Transverse colon (tissue), 3 donors: ENCODE results near the gene LCMT1.

Source experiments
- POLR2A ChIP-seq: fragments of 450-650 bp; IDR thresholded peaks from one replicate; pipeline ENCODE4 v1.6.1; 2016; ENCODE audit warnings: antibody characterized with exemption, mild to moderate bottlenecking, moderate library complexity
- TF ChIP-seq, protein P1 (sequence below), 5 experiments: fragments of 200-600 bp in 3 of 5; fragments of 450-650 bp in 2 of 5; sonication (generic) in 3 of 5; IDR thresholded peaks; 1 replicate in 2 of 5; 2 replicates in 3 of 5; pipeline ENCODE4 v1.5.1; 2016 to 2017; ENCODE audit warnings: antibody characterized with exemption in 5 of 5, inconsistent platforms in 3 of 5, mild to moderate bottlenecking in 2 of 5, moderate library complexity in 1 of 5

DNA sequence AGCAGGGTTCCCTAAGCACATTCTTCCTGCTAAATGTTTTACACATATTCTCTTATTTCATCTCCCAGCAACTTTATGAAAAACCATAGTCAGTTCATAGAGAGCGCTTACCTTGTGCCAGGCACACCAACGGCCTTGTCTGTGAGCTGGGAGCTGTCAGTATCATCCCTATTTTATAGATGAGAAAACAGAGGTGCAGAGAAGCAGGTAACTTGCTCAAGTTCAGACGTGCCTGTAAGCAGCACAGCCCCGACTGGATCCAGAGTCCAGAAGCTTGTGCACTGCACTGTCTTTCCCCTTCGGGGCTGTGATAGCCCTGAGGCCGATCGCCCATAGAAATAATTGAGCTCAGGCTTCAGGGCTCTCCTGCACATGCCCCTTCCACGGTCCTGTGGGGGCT, 111.4 kb downstream of the LCMT1 start:
- TF ChIP-seq, protein P1, sequence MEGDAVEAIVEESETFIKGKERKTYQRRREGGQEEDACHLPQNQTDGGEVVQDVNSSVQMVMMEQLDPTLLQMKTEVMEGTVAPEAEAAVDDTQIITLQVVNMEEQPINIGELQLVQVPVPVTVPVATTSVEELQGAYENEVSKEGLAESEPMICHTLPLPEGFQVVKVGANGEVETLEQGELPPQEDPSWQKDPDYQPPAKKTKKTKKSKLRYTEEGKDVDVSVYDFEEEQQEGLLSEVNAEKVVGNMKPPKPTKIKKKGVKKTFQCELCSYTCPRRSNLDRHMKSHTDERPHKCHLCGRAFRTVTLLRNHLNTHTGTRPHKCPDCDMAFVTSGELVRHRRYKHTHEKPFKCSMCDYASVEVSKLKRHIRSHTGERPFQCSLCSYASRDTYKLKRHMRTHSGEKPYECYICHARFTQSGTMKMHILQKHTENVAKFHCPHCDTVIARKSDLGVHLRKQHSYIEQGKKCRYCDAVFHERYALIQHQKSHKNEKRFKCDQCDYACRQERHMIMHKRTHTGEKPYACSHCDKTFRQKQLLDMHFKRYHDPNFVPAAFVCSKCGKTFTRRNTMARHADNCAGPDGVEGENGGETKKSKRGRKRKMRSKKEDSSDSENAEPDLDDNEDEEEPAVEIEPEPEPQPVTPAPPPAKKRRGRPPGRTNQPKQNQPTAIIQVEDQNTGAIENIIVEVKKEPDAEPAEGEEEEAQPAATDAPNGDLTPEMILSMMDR (IDR thresholded peaks at IDR 0.05): no peak
- no peak for TF ChIP-seq POLR2A
